ENCODE measurements around the gene KRTAP12-2.
"Not testable (repeated sequence)": the region's sequence is repeated elsewhere in the genome, so short reads cannot be mapped to it uniquely, and the experiment has no call there.

Gene KRTAP12-2

GRCh38 chr21:44649521-44650100, 17.1 kb downstream of the KRTAP12-2 start:
- no peak for DNase-seq

- DNase-seq = no peak
Observed at GRCh38 chr21:44648557-44649311, 18.0 kb downstream of the KRTAP12-2 start.

DNA sequence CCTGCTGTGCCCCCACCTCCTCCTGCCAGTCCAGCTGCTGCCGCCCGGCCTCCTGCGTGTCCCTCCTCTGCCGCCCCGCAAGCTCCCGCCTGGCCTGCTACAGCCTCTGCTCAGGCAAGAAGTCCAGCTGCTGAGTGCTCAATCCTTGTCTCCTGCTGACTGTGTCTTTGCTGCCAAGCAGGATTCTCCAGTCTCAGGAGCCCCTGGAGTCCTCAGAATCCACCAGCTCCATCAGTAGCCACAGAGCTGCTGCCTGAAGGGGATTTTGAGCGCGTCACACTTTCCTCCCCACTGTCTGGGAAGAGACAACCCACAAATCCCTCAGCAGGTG, 19.5 kb downstream of the KRTAP12-2 start:
- DNase-seq = no peak

DNA sequence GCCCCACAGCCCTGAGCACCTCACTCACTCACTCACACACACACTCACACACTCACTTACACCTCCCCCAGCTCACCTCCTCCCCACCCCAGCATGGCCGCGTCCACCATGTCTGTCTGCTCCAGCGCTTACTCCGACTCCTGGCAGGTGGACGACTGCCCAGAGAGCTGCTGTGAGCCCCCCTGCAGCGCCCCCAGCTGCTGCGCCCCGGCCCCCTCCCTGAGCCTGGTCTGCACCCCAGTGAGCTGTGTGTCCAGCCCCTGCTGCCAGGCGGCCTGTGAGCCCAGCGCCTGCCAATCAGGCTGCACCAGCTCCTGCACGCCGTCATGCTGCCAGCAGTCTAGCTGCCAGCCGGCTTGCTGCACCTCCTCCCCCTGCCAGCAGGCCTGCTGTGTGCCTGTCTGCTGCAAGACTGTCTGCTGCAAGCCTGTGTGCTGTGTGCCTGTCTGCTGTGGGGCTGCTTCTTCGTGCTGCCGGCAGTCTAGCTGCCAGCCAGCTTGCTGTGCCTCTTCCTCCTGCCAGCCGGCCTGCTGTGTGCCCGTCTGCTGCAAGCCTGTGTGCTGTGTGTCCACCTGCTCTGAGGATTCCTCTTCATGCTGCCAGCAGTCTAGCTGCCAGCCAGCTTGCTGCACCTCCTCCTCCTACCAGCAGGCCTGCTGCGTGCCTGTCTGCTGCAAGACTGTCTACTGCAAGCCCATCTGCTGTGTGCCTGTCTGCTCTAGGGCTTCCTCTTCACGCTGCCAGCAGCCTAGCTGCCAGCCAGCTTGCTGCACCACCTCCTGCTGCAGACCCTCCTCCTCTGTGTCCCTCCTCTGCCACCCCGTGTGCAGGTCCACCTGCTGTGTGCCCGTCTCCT, 20.1 kb downstream of the KRTAP12-2 start, which contains the start of gene KRTAP10-11:
TSS of gene KRTAP10-11 (plus strand) at position 49 of the 856 bp plus-strand sequence. CDS start at position 94, 45 bp downstream.
- DNase-seq = not testable (repeated sequence)

- DNase-seq = no peak
Observed at GRCh38 chr21:44644878-44645277, 21.8 kb downstream of the KRTAP12-2 start.

DNA sequence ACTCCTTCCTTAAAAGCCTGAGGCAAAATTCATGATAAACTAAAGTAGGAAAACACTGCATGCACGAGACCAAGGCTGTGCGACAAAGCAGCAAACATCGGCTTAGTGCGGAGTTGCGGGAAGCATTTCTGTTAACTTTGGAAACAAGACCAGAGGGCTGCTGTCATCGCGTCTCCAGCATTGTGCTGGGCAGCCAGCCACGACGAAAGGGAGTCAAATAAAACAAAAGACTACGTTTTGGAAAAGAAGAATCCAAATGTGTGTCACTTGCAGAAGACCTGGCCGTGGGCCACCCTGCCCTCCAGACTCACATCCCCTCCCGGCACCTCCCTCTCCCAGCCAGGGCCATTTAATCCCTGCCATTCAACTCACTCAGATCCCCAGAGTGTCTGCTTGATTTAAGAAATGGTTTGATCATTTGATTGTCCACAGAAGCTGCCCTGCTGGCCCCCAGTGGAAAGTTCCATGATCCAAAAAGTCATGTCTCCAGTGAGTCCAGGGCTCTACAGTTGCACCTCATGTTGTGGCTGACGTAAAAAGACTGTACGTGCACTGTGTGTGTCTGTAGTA, 22.9 kb downstream of the KRTAP12-2 start:
- no peak for DNase-seq

DNA sequence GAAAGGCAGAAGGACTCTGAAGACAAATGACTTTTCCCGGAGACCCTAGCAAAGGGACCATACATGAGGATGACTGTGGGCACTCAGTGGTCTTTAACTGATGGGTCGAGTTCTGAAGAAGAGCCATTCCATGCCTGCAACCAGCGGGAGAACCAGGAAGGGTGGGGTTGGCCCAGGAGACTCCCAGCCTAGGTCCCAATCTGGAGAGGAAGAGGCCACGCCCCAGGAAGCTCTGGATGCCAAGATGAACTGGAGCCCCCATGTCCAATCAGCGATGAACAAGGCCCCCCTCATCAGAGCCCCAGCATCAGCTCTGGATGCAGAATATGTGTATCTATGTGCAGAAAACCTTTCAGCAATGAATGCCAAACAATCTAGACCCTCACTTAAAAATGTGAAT, 26.0 kb downstream of the KRTAP12-2 start:
- DNase-seq = no peak

- no peak for DNase-seq
Observed at GRCh38 chr21:44639331-44639655, 27.4 kb downstream of the KRTAP12-2 start.

- not testable (repeated sequence) for DNase-seq
Observed at GRCh38 chr21:44638506-44639330, 28.0 kb downstream of the KRTAP12-2 start.

DNA sequence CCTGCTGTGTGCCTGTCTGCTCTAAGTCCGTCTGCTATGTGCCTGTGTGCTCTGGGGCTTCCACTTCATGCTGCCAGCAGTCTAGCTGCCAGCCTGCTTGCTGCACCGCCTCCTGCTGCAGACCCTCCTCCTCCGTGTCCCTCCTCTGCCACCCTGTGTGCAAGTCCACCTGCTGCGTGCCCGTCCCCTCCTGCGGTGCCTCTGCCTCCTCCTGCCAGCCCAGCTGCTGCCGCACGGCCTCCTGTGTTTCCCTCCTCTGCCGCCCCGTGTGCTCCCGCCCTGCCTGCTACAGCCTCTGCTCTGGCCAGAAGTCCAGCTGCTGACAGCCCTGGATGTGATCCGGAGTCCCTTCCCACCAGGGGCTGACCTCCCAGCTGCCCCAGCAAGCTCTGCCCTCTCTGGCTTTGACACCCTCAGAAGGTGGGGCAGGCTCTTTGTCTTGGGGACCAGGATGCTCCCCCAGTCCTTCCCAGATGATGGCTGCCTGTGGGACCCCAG, 28.8 kb downstream of the KRTAP12-2 start:
- DNase-seq = not testable (repeated sequence)

DNA sequence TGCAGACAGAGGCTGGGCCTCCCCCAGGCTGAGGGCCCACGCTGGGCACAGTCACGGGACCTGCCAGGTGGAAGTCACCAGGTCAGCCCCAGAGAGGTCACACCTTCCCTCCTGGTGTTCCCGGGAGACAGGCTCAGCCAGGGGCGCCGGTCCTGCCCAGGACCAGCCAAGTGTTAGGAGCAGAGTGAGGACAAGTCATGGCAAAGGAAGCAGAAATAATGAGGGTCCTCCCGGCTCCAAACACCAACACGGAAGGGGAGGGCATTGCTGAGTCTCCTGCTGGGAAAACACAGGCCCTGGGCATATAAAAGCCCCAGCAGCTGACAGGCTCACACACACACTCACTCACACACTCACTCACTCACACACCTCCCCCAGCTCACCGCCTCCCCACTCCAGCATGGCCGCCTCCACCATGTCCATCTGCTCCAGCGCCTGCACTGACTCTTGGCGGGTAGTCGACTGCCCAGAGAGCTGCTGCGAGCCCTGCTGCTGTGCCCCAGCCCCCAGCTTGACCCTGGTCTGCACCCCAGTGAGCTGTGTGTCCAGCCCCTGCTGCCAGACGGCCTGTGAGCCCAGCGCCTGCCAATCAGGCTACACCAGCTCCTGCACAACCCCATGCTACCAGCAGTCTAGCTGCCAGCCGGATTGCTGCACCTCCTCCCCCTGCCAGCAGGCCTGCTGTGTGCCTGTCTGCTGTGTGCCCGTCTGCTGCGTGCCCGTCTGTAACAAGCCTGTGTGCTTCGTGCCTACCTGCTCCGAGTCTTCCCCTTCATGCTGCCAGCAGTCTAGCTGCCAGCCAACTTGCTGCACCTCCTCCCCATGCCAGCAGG, 29.5 kb downstream of the KRTAP12-2 start, which contains the start of gene KRTAP10-10:
TSS of gene KRTAP10-10 (plus strand) at position 339 of the 833 bp plus-strand sequence. CDS start at position 401, 62 bp downstream.
- DNase-seq = no peak

- no peak for DNase-seq
Observed at GRCh38 chr21:44636209-44637017, 30.3 kb downstream of the KRTAP12-2 start.

GRCh38 chr21:44632067-44632466, 34.7 kb downstream of the KRTAP12-2 start:
- no peak for DNase-seq

DNA sequence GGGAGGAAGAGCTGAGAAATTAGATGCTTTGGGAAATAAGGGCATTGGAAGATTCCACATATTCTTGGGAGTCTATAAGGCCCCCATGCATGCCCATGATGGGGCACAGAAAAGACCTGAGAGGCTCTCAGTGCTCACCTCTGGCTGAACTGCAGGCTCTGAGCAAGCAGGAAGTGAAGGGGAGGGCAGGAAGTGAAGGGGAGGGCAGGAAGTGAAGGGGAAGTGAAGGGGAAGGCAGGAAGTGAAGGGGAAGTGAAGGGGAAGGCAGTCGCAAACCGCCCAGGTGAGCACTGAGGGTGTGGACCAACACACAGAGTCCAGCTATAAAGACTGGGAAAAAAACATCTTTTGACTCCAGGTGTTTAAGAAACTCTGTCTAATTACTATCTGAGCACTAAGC, 36.3 kb downstream of the KRTAP12-2 start:
- no peak for DNase-seq

DNA sequence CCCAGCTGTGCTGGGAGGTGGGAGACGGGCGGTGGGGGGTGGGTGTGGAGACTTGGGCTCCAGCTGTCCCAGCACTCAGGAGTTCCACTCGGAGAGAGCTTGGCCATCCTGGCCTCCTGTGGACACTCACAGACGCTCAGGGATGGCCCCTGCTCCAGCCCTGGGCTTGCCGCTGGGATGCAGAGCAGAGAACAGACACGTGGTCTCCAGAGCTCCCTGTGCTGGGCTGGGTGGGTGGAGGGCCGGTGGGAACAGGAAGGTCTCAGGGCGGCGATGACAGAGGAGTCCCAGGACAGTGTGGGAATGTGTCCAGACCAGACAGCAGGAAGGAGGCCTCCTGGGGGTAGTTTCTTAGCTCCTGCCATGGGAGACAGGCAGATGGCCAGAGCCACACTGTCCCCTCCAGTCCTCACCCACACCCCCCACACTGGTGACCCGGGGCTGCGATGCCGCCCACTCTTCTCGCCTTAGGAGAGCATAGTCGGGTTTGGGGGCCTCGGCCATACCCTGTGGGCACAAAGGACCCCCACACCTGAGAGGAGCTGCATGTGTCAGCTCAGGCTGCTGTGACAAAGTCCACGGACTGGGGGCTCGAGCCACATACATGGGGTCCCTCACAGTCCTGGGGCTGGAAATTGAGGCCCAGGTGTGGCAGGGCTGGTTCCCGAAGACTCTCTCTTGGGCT, 37.9 kb downstream of the KRTAP12-2 start:
- no peak for DNase-seq

DNA sequence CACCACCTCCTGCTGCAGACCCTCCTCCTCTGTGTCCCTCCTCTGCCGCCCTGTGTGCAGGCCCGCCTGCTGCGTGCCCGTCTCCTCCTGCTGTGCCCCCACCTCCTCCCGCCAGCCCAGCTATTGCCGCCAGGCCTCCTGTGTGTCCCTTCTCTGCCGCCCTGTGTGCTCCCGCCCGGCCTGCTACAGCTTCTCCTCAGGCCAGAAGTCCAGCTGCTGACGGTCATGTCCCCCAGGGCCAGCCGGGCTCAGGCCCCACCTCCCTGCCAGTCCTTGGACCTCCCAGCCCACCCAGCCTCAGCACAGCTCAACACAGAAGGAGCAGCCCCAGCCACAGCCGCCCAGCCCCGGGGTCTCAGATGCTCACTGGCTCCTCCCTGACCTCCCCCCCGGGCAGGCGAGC, 38.9 kb downstream of the KRTAP12-2 start:
- not testable (repeated sequence) for DNase-seq

- DNase-seq = not testable (repeated sequence)
Observed at GRCh38 chr21:44627181-44627822, 39.4 kb downstream of the KRTAP12-2 start.

- no peak for DNase-seq
Observed at GRCh38 chr21:44626673-44627143, 40.0 kb downstream of the KRTAP12-2 start, which contains the start of gene KRTAP10-9. Gene KRTAP10-9 (plus strand): TSS chr21:44627093. CDS start chr21:44627172, 79 bp downstream.

- no peak for DNase-seq
Observed at GRCh38 chr21:44626262-44626661, 40.5 kb downstream of the KRTAP12-2 start.

Data from activated effector memory CD4-positive, alpha-beta T cell treated with anti-CD3 and anti-CD28 coated beads, Interleukin-2, amount 50 U/mL, for 16 hours (primary cell).